Measurements from ENCODE around the gene CEP128.

DNA sequence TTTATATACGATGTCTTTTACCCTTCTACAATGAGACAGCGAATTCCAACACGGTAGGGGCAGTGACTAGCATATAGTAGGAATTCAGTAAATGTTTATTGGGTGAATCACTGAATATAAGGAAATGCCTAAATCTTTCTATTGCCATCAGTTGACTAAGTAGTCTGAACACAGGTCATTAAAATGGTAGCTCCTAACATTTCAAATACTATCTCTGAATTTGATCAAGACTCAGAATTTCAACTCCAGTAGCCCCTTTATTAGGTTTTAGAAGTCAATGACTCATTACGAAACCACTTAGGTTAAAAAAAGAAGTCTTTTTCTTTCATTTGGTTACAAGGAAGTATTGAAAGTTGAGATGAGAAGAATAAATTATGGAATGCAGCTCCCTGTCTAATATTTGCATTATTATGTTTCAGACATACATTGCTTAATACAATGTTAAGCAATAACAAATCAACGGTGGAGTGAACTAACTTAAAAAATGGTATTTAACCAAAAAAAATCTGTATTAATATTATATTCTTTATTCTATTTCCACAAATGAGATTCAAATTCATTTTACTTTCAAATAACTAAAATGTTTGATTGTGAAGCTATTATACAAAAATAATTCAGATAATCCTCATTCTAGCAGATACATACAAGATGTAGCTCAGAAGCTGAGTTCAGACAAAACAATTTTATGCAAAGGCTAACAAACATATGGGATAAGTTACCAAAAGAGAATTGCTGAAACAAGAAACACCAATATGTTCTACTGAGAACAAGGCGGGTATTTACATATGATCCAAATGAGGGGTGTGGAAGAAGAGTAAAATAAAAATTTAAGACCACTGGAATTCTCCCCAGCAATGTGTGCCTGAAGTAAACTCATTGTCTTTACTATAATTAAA lies 302.7 kb downstream of the CEP128 start:
- TF ChIP-seq GATA3 (IDR thresholded peaks at IDR 0.05; ENCODE audit: low read depth, low read length) (no peak), GATA2 (IDR thresholded peaks at IDR 0.05; ENCODE audit: low read depth, low read length) (no peak)

All from SH-SY5Y (cell line).